SK-N-SH (cell line): ENCODE results near the gene BOLA3. TPM values are rescaled to one million over a fixed set of nuclear protein-coding genes. Genes with fewer than 3 reads are reported as not detected.

Source experiments
- CTCF ChIA-PET: fragments of 300-600, 350-600 bp; formaldehyde crosslinking; extraction: SDS; loops from one replicate; lab custom pipeline; 2021; lab: Yijun Ruan, JAX
- POLR2A ChIA-PET: fragments of 350-600 bp; sonication (Branson Sonifier 250); formaldehyde crosslinking; extraction: SDS; loops from one replicate; lab custom pipeline; 2020; ENCODE audit warnings: antibody characterized with exemption, inconsistent platforms; lab: Yijun Ruan, JAX
- DNase-seq: peaks from one replicate; pipeline ENCODE4 v3.0.0; 2012
- H2AFZ ChIP-seq: fragments of 200-600 bp; sonication (generic); 2 replicates; pipeline ENCODE4 v1.8.1; 2016; ENCODE audit warnings: antibody characterized with exemption, mild to moderate bottlenecking, low read depth
- H3F3A ChIP-seq: fragments of 200-600 bp; sonication (generic); replicated peaks from 2 replicates; pipeline ENCODE3; 2016; ENCODE audit warnings: antibody characterized with exemption, mild to moderate bottlenecking; ENCODE audit not compliant: insufficient read depth
- H3K27ac ChIP-seq, 2 experiments: fragments of 200-500 bp in 1 of 2; fragments of 200-600 bp in 1 of 2; sonication (Bioruptor generic) in 1 of 2; sonication (generic), shearing (Covaris generic) in 1 of 2; 2 replicates each; pipeline versions ENCODE4 v1.5.1 to v1.6.1; 2014 to 2016; ENCODE audit warnings: low read depth in 2 of 2, inconsistent platforms in 1 of 2, low read length in 1 of 2, mild to moderate bottlenecking in 1 of 2, mixed read lengths in 1 of 2
- H3K27me3 ChIP-seq: fragments of 200-600 bp; sonication (generic), shearing (Covaris generic); 2 replicates; pipeline ENCODE4 v1.6.1; 2016; ENCODE audit warnings: mixed run types; ENCODE audit not compliant: insufficient read depth
- H3K36me3 ChIP-seq, 2 experiments: fragments of 200-500 bp in 1 of 2; fragments of 200-600 bp in 1 of 2; sonication (Bioruptor generic) in 1 of 2; sonication (generic) in 1 of 2; replicated peaks in 1 of 2; 2 replicates each; pipeline versions ENCODE3 to v1.5.1; 2014 to 2016; ENCODE audit warnings: low read length in 1 of 2, mild to moderate bottlenecking in 1 of 2; ENCODE audit not compliant: insufficient read depth in 2 of 2, control insufficient read depth in 1 of 2
- H3K4me1 ChIP-seq, 2 experiments: fragments of 200-500 bp in 1 of 2; fragments of 200-600 bp in 1 of 2; sonication (Bioruptor generic) in 1 of 2; sonication (generic), shearing (Covaris generic) in 1 of 2; 2 replicates each; pipeline versions ENCODE4 v1.5.1 to v1.6.1; 2014 to 2016; ENCODE audit warnings: low read depth in 1 of 2, low read length in 1 of 2, mixed run types in 1 of 2; ENCODE audit not compliant: insufficient read depth in 2 of 2, control insufficient read depth in 1 of 2
- H3K4me2 ChIP-seq: fragments of 200-600 bp; sonication (generic), shearing (Covaris generic); 2 replicates; pipeline ENCODE4 v1.6.1; 2017; ENCODE audit warnings: mixed run types
- H3K4me3 ChIP-seq, 2 experiments: fragments of 200-500 bp in 1 of 2; fragments of 200-600 bp in 1 of 2; sonication (Bioruptor generic) in 1 of 2; sonication (generic), shearing (Covaris generic) in 1 of 2; 2 replicates each; pipeline versions ENCODE4 v1.5.1 to v1.8.1; 2014 to 2016; ENCODE audit warnings: low read depth in 2 of 2, inconsistent platforms in 1 of 2, low read length in 1 of 2, mild to moderate bottlenecking in 1 of 2, mixed read lengths in 1 of 2, moderate library complexity in 1 of 2
- H3K79me2 ChIP-seq: fragments of 200-600 bp; sonication (generic); 2 replicates; pipeline ENCODE4 v1.8.1; 2017; ENCODE audit warnings: mild to moderate bottlenecking; ENCODE audit not compliant: insufficient read depth
- H3K9ac ChIP-seq: fragments of 200-600 bp; sonication (generic); 2 replicates; pipeline ENCODE4 v1.6.1; 2017; ENCODE audit warnings: mixed run types
- H3K9me2 ChIP-seq: fragments of 200-600 bp; sonication (generic); 2 replicates; pipeline ENCODE4 v1.6.1; 2017; ENCODE audit warnings: mixed run types
- H3K9me3 ChIP-seq: fragments of 200-600 bp; sonication (generic); 2 replicates; pipeline ENCODE4 v1.6.1; 2017; ENCODE audit warnings: mixed run types, mild to moderate bottlenecking, moderate library complexity
- H4K20me1 ChIP-seq: fragments of 200-600 bp; sonication (generic); 2 replicates; pipeline ENCODE4 v1.6.1; 2017; ENCODE audit warnings: mild to moderate bottlenecking, mixed run types; ENCODE audit not compliant: insufficient read depth
- CHD2 ChIP-seq: fragments of 150-350 bp; IDR thresholded peaks from 2 replicates; pipeline ENCODE4 v1.6.1; 2018; ENCODE audit warnings: low read length; ENCODE audit not compliant: partially characterized antibody
- ELF1 ChIP-seq: IDR thresholded peaks from 2 replicates; pipeline ENCODE4 v1.4.0; 2012
- EP300 ChIP-seq, 2 experiments: IDR thresholded peaks; 2 replicates each; pipeline versions ENCODE4 v1.4.0 to v1.6.1; 2012; ENCODE audit warnings: borderline replicate concordance in 1 of 2, low read depth in 1 of 2, low read length in 1 of 2
- EZH2phosphoT487 ChIP-seq: fragments of 200-600 bp; sonication (generic); IDR thresholded peaks from 2 replicates; pipeline ENCODE4 v1.6.1; 2017; ENCODE audit warnings: low read depth, mixed run types, mild to moderate bottlenecking, antibody characterized with exemption, moderate library complexity, borderline replicate concordance
- FOXJ3 ChIP-seq: sonication (generic); formaldehyde crosslinking; IDR thresholded peaks from 2 replicates; pipeline ENCODE4 v1.5.1; 2020; ENCODE audit warnings: mild to moderate bottlenecking, missing genetic modification reagents
- FOXM1 ChIP-seq: IDR thresholded peaks from 2 replicates; pipeline ENCODE4 v1.4.0; 2012; ENCODE audit warnings: low read depth, mild to moderate bottlenecking
- GABPA ChIP-seq: IDR thresholded peaks from 2 replicates; pipeline ENCODE4 v1.4.0; 2012; ENCODE audit warnings: low read depth, mild to moderate bottlenecking
- GATA2 ChIP-seq: sonication (generic); formaldehyde crosslinking; IDR thresholded peaks from 2 replicates; pipeline ENCODE4 v1.5.0; 2020; ENCODE audit warnings: mild to moderate bottlenecking, missing genetic modification reagents
- JUND ChIP-seq: IDR thresholded peaks from 2 replicates; pipeline ENCODE4 v1.4.0; 2012
- NRF1 ChIP-seq: IDR thresholded peaks from 2 replicates; pipeline ENCODE4 v1.6.1; 2012; ENCODE audit warnings: low read depth, mild to moderate bottlenecking, low read length
- POLR2AphosphoS5 ChIP-seq: IDR thresholded peaks from 2 replicates; pipeline ENCODE4 v1.6.1; 2012; ENCODE audit warnings: low read depth, low read length
- RCOR1 ChIP-seq: fragments of 150-350 bp; IDR thresholded peaks from 2 replicates; pipeline ENCODE4 v1.6.1; 2017; ENCODE audit warnings: antibody characterized with exemption, low read length
- RFX5 ChIP-seq: IDR thresholded peaks from 2 replicates; pipeline ENCODE4 v1.6.1; 2012; ENCODE audit warnings: mild to moderate bottlenecking, improper control_type of control experiment, low read length
- RXRA ChIP-seq: IDR thresholded peaks from 2 replicates; pipeline ENCODE4 v1.4.0; 2012; ENCODE audit warnings: low read depth, mild to moderate bottlenecking, borderline replicate concordance
- SIN3A ChIP-seq: IDR thresholded peaks from 2 replicates; pipeline ENCODE4 v1.6.1; 2012; ENCODE audit warnings: low read depth, mild to moderate bottlenecking, low read length, moderate library complexity, borderline replicate concordance
- TCF12 ChIP-seq: IDR thresholded peaks from 2 replicates; pipeline ENCODE4 v1.4.0; 2012
- TEAD4 ChIP-seq: IDR thresholded peaks from 2 replicates; pipeline ENCODE4 v1.4.0; 2012; ENCODE audit warnings: mild to moderate bottlenecking, borderline replicate concordance; ENCODE audit not compliant: insufficient read depth
- YY1 ChIP-seq: IDR thresholded peaks from 2 replicates; pipeline ENCODE4 v1.4.0; 2012; ENCODE audit warnings: low read depth, mild to moderate bottlenecking
- WGBS: methylation state at CpG from one replicate; pipeline ENCODE4 v1.1.6; 2017; ENCODE audit warnings: low lambda C conversion rate; 5-methylcytosine and 5-hydroxymethylcytosine counted together
- polyA plus RNA-seq, 3 experiments: library from polyadenylated mRNA; depleted of rRNA; stranded (reverse); fragments of >200 nt; gene quantifications; 2 replicates each; pipeline ENCODE4 v1.2.3, GENCODE V29; 2012
- TF ChIP-seq, protein P1 (sequence below): fragments of 150-350 bp; IDR thresholded peaks from 2 replicates; pipeline ENCODE4 v1.6.1; 2016; ENCODE audit warnings: mild to moderate bottlenecking, low read depth, low read length
- TF ChIP-seq, protein P2 (sequence below): IDR thresholded peaks from 2 replicates; pipeline ENCODE4 v1.4.0; 2012; ENCODE audit warnings: low read depth, borderline replicate concordance
- TF ChIP-seq, protein P3 (sequence below): IDR thresholded peaks from 2 replicates; pipeline ENCODE4 v1.6.1; 2012; ENCODE audit warnings: mild to moderate bottlenecking, low read depth, low read length, moderate library complexity
- TF ChIP-seq, protein P4 (sequence below): fragments of 200-600 bp; sonication (generic); IDR thresholded peaks from 2 replicates; pipeline ENCODE4 v1.6.1; 2017; ENCODE audit warnings: antibody characterized with exemption, mild to moderate bottlenecking, moderate library complexity
- TF ChIP-seq, protein P5 (sequence below): IDR thresholded peaks from 2 replicates; pipeline ENCODE4; 2012

Gene BOLA3
- polyA plus RNA-seq, 1 of the 3 experiments (the other 2 are of a cell fraction) = 90.1 TPM

DNA sequence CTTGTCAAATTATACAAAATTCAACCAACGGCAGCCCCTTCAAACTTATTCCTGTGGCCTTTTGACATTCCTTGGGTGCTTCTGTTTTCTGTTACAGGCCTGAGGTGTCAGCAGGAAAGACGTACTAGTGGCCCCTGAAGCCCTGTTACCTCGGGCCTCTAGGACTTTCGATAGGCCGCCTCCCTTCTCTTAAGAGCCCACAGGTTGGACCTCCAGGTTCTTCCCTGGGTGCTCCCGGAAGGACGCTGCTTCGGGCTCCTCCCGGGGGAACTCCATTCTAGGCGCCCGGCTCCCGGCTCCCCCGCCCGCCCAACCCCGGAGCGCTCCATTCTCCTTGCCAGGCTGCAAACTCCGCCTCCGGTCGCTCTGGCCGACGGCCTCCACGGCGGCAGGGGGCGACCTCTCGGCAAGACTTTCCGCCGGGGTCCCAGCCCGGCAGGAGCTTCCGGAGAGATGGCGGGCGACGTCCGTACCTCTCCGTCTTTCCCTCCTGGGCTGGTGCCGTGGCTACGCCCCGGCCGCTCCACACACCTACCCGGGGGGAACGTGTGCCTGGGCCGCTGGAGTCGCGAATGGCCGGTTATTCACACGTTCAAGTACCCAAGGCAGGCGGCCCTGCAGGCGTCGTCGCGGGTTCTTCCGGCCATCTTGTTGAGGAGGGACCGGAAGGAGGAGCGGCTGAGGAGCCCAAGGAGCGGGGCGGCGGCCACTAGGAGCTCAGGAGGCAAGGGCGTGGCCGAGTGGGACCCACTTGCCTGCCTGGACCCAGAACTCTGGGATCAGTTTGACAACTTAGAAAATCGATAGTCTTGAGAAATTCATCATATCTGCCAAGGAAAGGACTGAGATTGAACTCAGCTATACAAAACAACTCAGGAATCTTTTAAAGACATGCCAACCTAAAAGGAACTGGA lies 27.5 kb downstream of the BOLA3 start:
- no peaks in the 10 kb centered on the region for H3K9me2 ChIP-seq
- peak overlapping the region; percentile 83 for H3K4me2 ChIP-seq
- peak overlapping the region; percentile 90 to 92 for H3K27ac ChIP-seq
- CTCF ChIA-PET = interaction anchor here (0.7 to 2.7 kb wide), 17 partner anchors 10 to 298 kb away, joined by 3 to 14 read pairs (median 4); partner anchors contain the start of gene STAMBP
- DNase-seq = peak; percentile 97
- no peaks in the 10 kb centered on the region for H3K27me3 ChIP-seq
- peak overlapping the region; percentile 74 to 84 for H3K4me3 ChIP-seq
- peak overlapping the region; percentile 99 for H2AFZ ChIP-seq
- no peaks in the 10 kb centered on the region for H4K20me1 ChIP-seq
- WGBS = 29% methylated on average over 20 of the region's 59 CpGs
- H3K9me3 ChIP-seq = no peaks in the 10 kb centered on the region
- peak overlapping the region; percentile 95 for H3K9ac ChIP-seq
- no peaks in the 10 kb centered on the region for H3K79me2 ChIP-seq
- peaks cover 9% of the 10 kb centered on the region for H3F3A ChIP-seq
- POLR2A ChIA-PET = interaction anchor here (0.6 to 2.1 kb wide), 12 partner anchors 9 to 383 kb away, joined by 3 to 11 read pairs (median 6); partner anchors contain the start of genes BOLA3, DGUOK, MOB1A and STAMBP
- no peaks in the 10 kb centered on the region for H3K36me3 ChIP-seq
- H3K4me1 ChIP-seq = no peaks in the 10 kb centered on the region; a peak in 1 of 4 replicates
- TF ChIP-seq FOXJ3 (CRISPR knock-in tag) (peak; percentile 4; the same call in 1 of the 2 replicates), RFX5 (no peak), GABPA (peak; percentile 87), POLR2AphosphoS5 (peak; percentile 60), TCF12 (peak; percentile 34; the same call in 1 of the 2 replicates), EP300 (IDR thresholded peaks at IDR 0.05; ENCODE audit: borderline replicate concordance in 1 of 2, low read depth in 1 of 2, low read length in 1 of 2) (peak in 1 of 2 experiments; percentile 26; a peak in 1 of 4 replicates), CHD2 (peak; percentile 36), RCOR1 (no peak), EZH2phosphoT487 (no peak), FOXM1 (no peak), JUND (no peak), SIN3A (peak; percentile 21; the same call in 1 of the 2 replicates), TEAD4 (no peak), GATA2 (CRISPR knock-in tag) (no peak), RXRA (no peak), YY1 (peak; percentile 96), ELF1 (peak; percentile 74), NRF1 (no peak)
- TF ChIP-seq, protein P1, sequence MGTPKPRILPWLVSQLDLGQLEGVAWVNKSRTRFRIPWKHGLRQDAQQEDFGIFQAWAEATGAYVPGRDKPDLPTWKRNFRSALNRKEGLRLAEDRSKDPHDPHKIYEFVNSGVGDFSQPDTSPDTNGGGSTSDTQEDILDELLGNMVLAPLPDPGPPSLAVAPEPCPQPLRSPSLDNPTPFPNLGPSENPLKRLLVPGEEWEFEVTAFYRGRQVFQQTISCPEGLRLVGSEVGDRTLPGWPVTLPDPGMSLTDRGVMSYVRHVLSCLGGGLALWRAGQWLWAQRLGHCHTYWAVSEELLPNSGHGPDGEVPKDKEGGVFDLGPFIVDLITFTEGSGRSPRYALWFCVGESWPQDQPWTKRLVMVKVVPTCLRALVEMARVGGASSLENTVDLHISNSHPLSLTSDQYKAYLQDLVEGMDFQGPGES = no peak
- TF ChIP-seq, protein P2, sequence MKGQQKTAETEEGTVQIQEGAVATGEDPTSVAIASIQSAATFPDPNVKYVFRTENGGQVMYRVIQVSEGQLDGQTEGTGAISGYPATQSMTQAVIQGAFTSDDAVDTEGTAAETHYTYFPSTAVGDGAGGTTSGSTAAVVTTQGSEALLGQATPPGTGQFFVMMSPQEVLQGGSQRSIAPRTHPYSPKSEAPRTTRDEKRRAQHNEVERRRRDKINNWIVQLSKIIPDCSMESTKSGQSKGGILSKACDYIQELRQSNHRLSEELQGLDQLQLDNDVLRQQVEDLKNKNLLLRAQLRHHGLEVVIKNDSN = no peak
- TF ChIP-seq, protein P3, sequence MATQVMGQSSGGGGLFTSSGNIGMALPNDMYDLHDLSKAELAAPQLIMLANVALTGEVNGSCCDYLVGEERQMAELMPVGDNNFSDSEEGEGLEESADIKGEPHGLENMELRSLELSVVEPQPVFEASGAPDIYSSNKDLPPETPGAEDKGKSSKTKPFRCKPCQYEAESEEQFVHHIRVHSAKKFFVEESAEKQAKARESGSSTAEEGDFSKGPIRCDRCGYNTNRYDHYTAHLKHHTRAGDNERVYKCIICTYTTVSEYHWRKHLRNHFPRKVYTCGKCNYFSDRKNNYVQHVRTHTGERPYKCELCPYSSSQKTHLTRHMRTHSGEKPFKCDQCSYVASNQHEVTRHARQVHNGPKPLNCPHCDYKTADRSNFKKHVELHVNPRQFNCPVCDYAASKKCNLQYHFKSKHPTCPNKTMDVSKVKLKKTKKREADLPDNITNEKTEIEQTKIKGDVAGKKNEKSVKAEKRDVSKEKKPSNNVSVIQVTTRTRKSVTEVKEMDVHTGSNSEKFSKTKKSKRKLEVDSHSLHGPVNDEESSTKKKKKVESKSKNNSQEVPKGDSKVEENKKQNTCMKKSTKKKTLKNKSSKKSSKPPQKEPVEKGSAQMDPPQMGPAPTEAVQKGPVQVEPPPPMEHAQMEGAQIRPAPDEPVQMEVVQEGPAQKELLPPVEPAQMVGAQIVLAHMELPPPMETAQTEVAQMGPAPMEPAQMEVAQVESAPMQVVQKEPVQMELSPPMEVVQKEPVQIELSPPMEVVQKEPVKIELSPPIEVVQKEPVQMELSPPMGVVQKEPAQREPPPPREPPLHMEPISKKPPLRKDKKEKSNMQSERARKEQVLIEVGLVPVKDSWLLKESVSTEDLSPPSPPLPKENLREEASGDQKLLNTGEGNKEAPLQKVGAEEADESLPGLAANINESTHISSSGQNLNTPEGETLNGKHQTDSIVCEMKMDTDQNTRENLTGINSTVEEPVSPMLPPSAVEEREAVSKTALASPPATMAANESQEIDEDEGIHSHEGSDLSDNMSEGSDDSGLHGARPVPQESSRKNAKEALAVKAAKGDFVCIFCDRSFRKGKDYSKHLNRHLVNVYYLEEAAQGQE = peak; percentile 67; the same call in 1 of the 2 replicates
- TF ChIP-seq, protein P4, sequence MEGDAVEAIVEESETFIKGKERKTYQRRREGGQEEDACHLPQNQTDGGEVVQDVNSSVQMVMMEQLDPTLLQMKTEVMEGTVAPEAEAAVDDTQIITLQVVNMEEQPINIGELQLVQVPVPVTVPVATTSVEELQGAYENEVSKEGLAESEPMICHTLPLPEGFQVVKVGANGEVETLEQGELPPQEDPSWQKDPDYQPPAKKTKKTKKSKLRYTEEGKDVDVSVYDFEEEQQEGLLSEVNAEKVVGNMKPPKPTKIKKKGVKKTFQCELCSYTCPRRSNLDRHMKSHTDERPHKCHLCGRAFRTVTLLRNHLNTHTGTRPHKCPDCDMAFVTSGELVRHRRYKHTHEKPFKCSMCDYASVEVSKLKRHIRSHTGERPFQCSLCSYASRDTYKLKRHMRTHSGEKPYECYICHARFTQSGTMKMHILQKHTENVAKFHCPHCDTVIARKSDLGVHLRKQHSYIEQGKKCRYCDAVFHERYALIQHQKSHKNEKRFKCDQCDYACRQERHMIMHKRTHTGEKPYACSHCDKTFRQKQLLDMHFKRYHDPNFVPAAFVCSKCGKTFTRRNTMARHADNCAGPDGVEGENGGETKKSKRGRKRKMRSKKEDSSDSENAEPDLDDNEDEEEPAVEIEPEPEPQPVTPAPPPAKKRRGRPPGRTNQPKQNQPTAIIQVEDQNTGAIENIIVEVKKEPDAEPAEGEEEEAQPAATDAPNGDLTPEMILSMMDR = peak; percentile 59
- TF ChIP-seq, protein P5, sequence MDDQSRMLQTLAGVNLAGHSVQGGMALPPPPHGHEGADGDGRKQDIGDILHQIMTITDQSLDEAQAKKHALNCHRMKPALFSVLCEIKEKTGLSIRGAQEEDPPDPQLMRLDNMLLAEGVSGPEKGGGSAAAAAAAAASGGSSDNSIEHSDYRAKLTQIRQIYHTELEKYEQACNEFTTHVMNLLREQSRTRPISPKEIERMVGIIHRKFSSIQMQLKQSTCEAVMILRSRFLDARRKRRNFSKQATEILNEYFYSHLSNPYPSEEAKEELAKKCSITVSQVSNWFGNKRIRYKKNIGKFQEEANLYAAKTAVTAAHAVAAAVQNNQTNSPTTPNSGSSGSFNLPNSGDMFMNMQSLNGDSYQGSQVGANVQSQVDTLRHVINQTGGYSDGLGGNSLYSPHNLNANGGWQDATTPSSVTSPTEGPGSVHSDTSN = no peak
